HG03159 (cell line): ENCODE measurements around the gene CLEC2B.

Experiments used
- ATAC-seq: cut with Tn5 transposase; IDR thresholded peaks from one replicate; pipeline ENCODE4 v1.9.1; 2021; ENCODE audit warnings: mild to moderate bottlenecking, moderate library complexity; ENCODE audit not compliant: unreplicated experiment

Gene CLEC2B

GRCh38 chr12:9810671-9811070, 58.5 kb downstream of the CLEC2B start:
- ATAC-seq: no peak

- no peak for ATAC-seq
Measured at GRCh38 chr12:9809866-9810265, 59.3 kb downstream of the CLEC2B start.

- ATAC-seq: no peak
Measured at GRCh38 chr12:9809338-9809737, 59.8 kb downstream of the CLEC2B start.

- no peak for ATAC-seq
Measured at GRCh38 chr12:9808504-9808903, 60.6 kb downstream of the CLEC2B start.

- no peak for ATAC-seq
Measured at GRCh38 chr12:9806714-9807113, 62.4 kb downstream of the CLEC2B start.

- ATAC-seq: no peak
Measured at GRCh38 chr12:9805883-9806282, 63.3 kb downstream of the CLEC2B start.
